ENCODE results near the gene WDR89. TPM values are rescaled to one million over a fixed set of nuclear protein-coding genes. Genes with fewer than 3 reads are reported as not detected.

The WDR89 gene
- total RNA-seq, 2 donors from 2014 or later = 2.6 to 7.3 TPM

DNA sequence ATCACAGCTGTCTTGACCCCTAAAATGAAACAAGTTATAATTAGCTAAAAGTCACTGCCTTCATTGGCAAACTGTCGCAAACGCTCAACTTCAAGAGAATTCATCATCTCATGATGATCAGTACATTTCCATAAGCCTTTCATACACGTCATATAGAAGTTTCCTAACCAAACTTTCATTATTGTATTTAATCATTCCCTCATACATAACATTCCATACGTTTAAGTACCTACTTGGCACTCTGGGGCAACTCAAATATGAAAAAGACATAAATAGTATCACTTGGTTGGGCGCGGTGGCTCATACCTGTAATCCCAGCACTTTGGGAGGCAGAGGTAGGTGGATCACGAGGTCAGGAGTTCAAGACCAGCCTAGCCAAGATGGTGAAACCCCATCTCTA lies 86.1 kb downstream of the WDR89 start:
- WGBS, 2 donors = 80 to 81% methylated on average over 7 of the region's 7 CpGs
- H3K4me1 ChIP-seq = no peaks in the 10 kb centered on the region
- DNase-seq = no peak
- TF ChIP-seq POLR2A (IDR thresholded peaks at IDR 0.05) = no peak
- TF ChIP-seq, protein P1, sequence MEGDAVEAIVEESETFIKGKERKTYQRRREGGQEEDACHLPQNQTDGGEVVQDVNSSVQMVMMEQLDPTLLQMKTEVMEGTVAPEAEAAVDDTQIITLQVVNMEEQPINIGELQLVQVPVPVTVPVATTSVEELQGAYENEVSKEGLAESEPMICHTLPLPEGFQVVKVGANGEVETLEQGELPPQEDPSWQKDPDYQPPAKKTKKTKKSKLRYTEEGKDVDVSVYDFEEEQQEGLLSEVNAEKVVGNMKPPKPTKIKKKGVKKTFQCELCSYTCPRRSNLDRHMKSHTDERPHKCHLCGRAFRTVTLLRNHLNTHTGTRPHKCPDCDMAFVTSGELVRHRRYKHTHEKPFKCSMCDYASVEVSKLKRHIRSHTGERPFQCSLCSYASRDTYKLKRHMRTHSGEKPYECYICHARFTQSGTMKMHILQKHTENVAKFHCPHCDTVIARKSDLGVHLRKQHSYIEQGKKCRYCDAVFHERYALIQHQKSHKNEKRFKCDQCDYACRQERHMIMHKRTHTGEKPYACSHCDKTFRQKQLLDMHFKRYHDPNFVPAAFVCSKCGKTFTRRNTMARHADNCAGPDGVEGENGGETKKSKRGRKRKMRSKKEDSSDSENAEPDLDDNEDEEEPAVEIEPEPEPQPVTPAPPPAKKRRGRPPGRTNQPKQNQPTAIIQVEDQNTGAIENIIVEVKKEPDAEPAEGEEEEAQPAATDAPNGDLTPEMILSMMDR (IDR thresholded peaks at IDR 0.05) = no peak
- no peak for ATAC-seq
- no peaks in the 10 kb centered on the region for H3K27me3 ChIP-seq
- H3K9me3 ChIP-seq = no peaks in the 10 kb centered on the region
- H3K27ac ChIP-seq = no peak overlapping the region
- no peak overlapping the region for H3K4me3 ChIP-seq
- no peaks in the 10 kb centered on the region for H3K36me3 ChIP-seq (replicated peaks in 1 of 2; ENCODE audit: insufficient read depth in 1 of 2, low read depth in 2 of 2)
- intact Hi-C loops (cut with DNase I) = no loop called here

DNA sequence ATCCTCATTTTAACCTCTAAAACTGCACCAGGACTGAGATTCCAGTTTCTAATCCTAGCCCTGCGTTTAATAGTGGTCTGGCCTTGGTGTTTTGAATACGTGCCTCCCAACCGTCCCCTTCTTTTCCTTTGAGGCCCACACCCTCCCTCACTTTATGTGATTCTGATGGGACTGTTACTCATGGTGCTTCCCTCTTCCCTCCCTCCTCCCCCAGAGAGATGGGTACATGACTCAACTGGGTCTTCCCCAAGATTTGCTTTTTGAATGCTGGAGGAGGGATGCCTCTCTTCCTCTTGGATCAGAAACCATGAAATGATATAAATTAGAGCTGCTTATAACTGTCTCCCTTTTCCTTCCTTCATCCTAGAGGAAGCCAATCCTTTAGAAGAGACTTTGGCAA lies 90.3 kb downstream of the WDR89 start:
- WGBS, 2 donors = 60 to 87% methylated on average over 3 of the region's 3 CpGs
- TF ChIP-seq POLR2A (IDR thresholded peaks at IDR 0.05) = no peak
- TF ChIP-seq, protein P1 (IDR thresholded peaks at IDR 0.05) = no peak
- no peak for DNase-seq
- H3K4me1 ChIP-seq = no peaks in the 10 kb centered on the region
- H3K9me3 ChIP-seq = no peaks in the 10 kb centered on the region
- H3K4me3 ChIP-seq = no peak overlapping the region
- H3K36me3 ChIP-seq (replicated peaks in 1 of 2; ENCODE audit: insufficient read depth in 1 of 2, low read depth in 2 of 2) = no peaks in the 10 kb centered on the region
- H3K27ac ChIP-seq = no peak overlapping the region
- no peak for ATAC-seq
- H3K27me3 ChIP-seq = no peaks in the 10 kb centered on the region
- intact Hi-C loops (cut with DNase I) = no loop called here

DNA sequence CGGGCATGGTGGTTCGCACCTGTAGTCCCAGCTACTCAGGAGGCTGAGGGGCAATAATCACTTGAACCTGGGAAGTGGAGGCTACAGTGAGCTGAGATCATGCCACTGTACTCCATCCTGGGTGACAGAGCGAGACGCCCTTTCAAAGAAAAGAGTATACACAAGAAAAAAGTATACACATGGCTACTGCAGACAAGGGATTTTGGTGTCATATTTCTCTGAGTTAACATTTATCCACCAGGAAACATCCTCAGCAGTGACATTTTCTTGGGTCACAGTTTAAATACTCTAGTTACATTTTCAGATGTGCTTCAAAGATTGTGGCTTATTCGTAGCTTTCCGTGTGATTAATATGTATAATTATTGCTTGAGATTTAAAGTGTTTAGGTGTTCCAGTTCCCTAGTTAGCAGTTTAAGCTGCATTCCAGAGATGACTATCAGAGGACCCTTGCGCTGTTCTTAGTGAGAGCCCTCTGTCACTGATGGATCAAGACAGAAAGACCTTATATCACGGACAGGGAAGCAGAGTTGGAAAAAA lies 93.8 kb downstream of the WDR89 start:
- 53 to 70% methylated on average over 8 of the region's 8 CpGs for WGBS, 2 donors
- Histone ChIP-seq H3K9me3 (no peaks in the 10 kb centered on the region), H3K4me1 (peaks cover 11% of the 10 kb centered on the region), H3K27ac (no peak overlapping the region), H3K27me3 (no peaks in the 10 kb centered on the region), H3K4me3 (no peak overlapping the region), H3K36me3 (replicated peaks in 1 of 2; ENCODE audit: insufficient read depth in 1 of 2, low read depth in 2 of 2) (no peaks in the 10 kb centered on the region)
- no peak for ATAC-seq
- TF ChIP-seq, protein P1 (IDR thresholded peaks at IDR 0.05) = no peak
- no peak for TF ChIP-seq POLR2A (IDR thresholded peaks at IDR 0.05)
- intact Hi-C loops (cut with DNase I) = loop anchor here (10.0 kb wide), 1 partner anchor 153 kb away; no protein-coding TSS in a partner anchor
- no peak for DNase-seq

Small RNA genes lying within 50 kb of the gene (small RNA-seq; reads per million reads assigned to genes)
- gene RF00012 = not detected
- gene RF00019 = not detected
- not detected for gene RNU6-1162P
- not detected for gene RNU6-597P

Other genes with a start within 250 kb of the WDR89 start
- 10 to 100 TPM in 1 of 2 donors, 1 to 10 TPM in 1; 9.2 to 12.5 TPM for gene PPP2R5E, start 98.5 kb downstream of the WDR89 start, total RNA-seq
- 10 to 100 TPM; 23.1 to 24.4 TPM for gene SGPP1, start 86.2 kb upstream of the WDR89 start, total RNA-seq
- 100 to 1,000 TPM; 163 to 240 TPM for gene SYNE2, start 211.1 kb upstream of the WDR89 start, total RNA-seq

All from body of pancreas (tissue), 4 donors.